H9 (cell line): Measurements from ENCODE around the gene MASP2. TPM values are rescaled to one million over a fixed set of nuclear protein-coding genes. Genes with fewer than 3 reads are reported as not detected.

Experiments
- DNase-seq: peaks from one replicate; pipeline ENCODE4 v3.0.0-alpha.2; 2017
- H2AFZ ChIP-seq: one replicate; pipeline ENCODE4 v1.6.1; 2013; ENCODE audit warnings: mild to moderate bottlenecking, low read length, control low read depth, moderate library complexity
- H2AK5ac ChIP-seq: 2 replicates; pipeline ENCODE4 v1.6.1; 2013; ENCODE audit warnings: low read length, control low read depth, mixed read lengths; ENCODE audit not compliant: insufficient read length
- H2BK120ac ChIP-seq: one replicate; pipeline ENCODE4 v1.6.1; 2013; ENCODE audit warnings: low read depth, mild to moderate bottlenecking, low read length, control low read depth, inconsistent platforms; ENCODE audit not compliant: poor library complexity, severe bottlenecking
- H2BK12ac ChIP-seq: 2 replicates; pipeline ENCODE4 v1.6.1; 2013; ENCODE audit warnings: low read length, control low read depth, mixed read lengths, low read depth; ENCODE audit not compliant: insufficient read length
- H2BK15ac ChIP-seq: 2 replicates; pipeline ENCODE4 v1.6.1; 2013; ENCODE audit warnings: low read depth, low read length, control low read depth
- H2BK20ac ChIP-seq: one replicate; pipeline ENCODE4 v1.6.1; 2013; ENCODE audit warnings: low read depth, mild to moderate bottlenecking, low read length, control low read depth, inconsistent platforms; ENCODE audit not compliant: poor library complexity, severe bottlenecking
- H2BK5ac ChIP-seq: 2 replicates; pipeline ENCODE4 v1.6.1; 2013; ENCODE audit warnings: low read length, control low read depth, mixed read lengths; ENCODE audit not compliant: insufficient read length
- H3K14ac ChIP-seq: 2 replicates; pipeline ENCODE4 v1.6.1; 2013; ENCODE audit warnings: low read length, control low read depth; ENCODE audit not compliant: insufficient read depth
- H3K18ac ChIP-seq: 2 replicates; pipeline ENCODE4 v1.6.1; 2013; ENCODE audit warnings: low read depth, mild to moderate bottlenecking, mixed read lengths, low read length, control low read depth; ENCODE audit not compliant: insufficient read length
- H3K23ac ChIP-seq: 2 replicates; pipeline ENCODE4 v1.6.1; 2013; ENCODE audit warnings: low read length, control low read depth, mixed read lengths, low read depth; ENCODE audit not compliant: insufficient read length
- H3K23me2 ChIP-seq: 2 replicates; pipeline ENCODE4 v1.6.1; 2013; ENCODE audit warnings: low read depth, mild to moderate bottlenecking, mixed read lengths, low read length, control low read depth; ENCODE audit not compliant: insufficient read length, poor library complexity, severe bottlenecking
- H3K27ac ChIP-seq: 2 replicates; pipeline ENCODE4 v1.5.1; 2013; ENCODE audit warnings: low read length, control low read depth, mixed read lengths, low read depth; ENCODE audit not compliant: insufficient read length
- H3K27me3 ChIP-seq: 2 replicates; pipeline ENCODE4 v1.6.1; 2013; ENCODE audit warnings: low read length, control low read depth, inconsistent platforms; ENCODE audit not compliant: insufficient read depth
- H3K4ac ChIP-seq: 2 replicates; pipeline ENCODE4 v1.6.1; 2013; ENCODE audit warnings: low read depth, mild to moderate bottlenecking, control low read depth, inconsistent platforms, low read length, moderate library complexity
- H3K4me1 ChIP-seq: 2 replicates; pipeline ENCODE4 v1.6.1; 2013; ENCODE audit warnings: low read length, control low read depth, inconsistent platforms; ENCODE audit not compliant: insufficient read depth
- H3K4me2 ChIP-seq: 2 replicates; pipeline ENCODE4 v1.6.1; 2013; ENCODE audit warnings: low read length, control low read depth, mixed read lengths; ENCODE audit not compliant: insufficient read length, insufficient read depth
- H3K56ac ChIP-seq: 2 replicates; pipeline ENCODE4 v1.6.1; 2013; ENCODE audit warnings: low read depth, mild to moderate bottlenecking, mixed read lengths, low read length, control low read depth; ENCODE audit not compliant: insufficient read length
- H3K79me1 ChIP-seq: 2 replicates; pipeline ENCODE4 v1.6.1; 2013; ENCODE audit warnings: low read depth, mild to moderate bottlenecking, moderate library complexity, low read length, control low read depth, inconsistent platforms; ENCODE audit not compliant: insufficient read depth, poor library complexity, severe bottlenecking
- H3K79me2 ChIP-seq: 2 replicates; pipeline ENCODE4 v1.6.1; 2013; ENCODE audit warnings: low read length, control low read depth, inconsistent platforms; ENCODE audit not compliant: insufficient read depth
- H3K9ac ChIP-seq: 2 replicates; pipeline ENCODE4 v1.6.1; 2013; ENCODE audit warnings: low read length, control low read depth, mixed read lengths; ENCODE audit not compliant: insufficient read length; ENCODE audit errors: extremely low read depth
- H3K9me3 ChIP-seq: one replicate; pipeline ENCODE4 v1.6.1; 2013; ENCODE audit warnings: low read depth, low read length, inconsistent platforms; ENCODE audit not compliant: control insufficient read depth
- H3T11ph ChIP-seq: one replicate; pipeline ENCODE4 v1.6.1; 2013; ENCODE audit warnings: mild to moderate bottlenecking, low read length, control low read depth, inconsistent platforms
- H4K20me1 ChIP-seq: one replicate; pipeline ENCODE4 v1.6.1; 2013; ENCODE audit not compliant: control insufficient read depth, insufficient read length, insufficient read depth
- H4K5ac ChIP-seq: 2 replicates; pipeline ENCODE4 v1.6.1; 2013; ENCODE audit warnings: low read depth, mild to moderate bottlenecking, mixed read lengths, low read length, control low read depth; ENCODE audit not compliant: insufficient read length
- H4K8ac ChIP-seq: replicated peaks from 2 replicates; pipeline ENCODE4 v1.6.1; 2013; ENCODE audit warnings: low read length, control low read depth, mixed read lengths, low read depth; ENCODE audit not compliant: insufficient read length
- H4K91ac ChIP-seq: 2 replicates; pipeline ENCODE4 v1.6.1; 2013; ENCODE audit warnings: low read depth, mild to moderate bottlenecking, moderate library complexity, mixed read lengths, low read length, control low read depth; ENCODE audit not compliant: insufficient read length
- H3K27ac Mint-ChIP-seq, 3 experiments: 2 replicates in 2 of 3; 3 replicates in 1 of 3; pipeline ENCODE4 v1.8.0; 2020 to 2021; ENCODE audit warnings: mixed read lengths in 3 of 3, mild to moderate bottlenecking in 1 of 3, moderate library complexity in 1 of 3
- H3K27me3 Mint-ChIP-seq: 2 replicates; pipeline ENCODE4 v1.8.0; 2021; ENCODE audit warnings: low read depth, mild to moderate bottlenecking, moderate library complexity, mixed read lengths
- H3K36me3 Mint-ChIP-seq, 3 experiments: 2 replicates in 2 of 3; 3 replicates in 1 of 3; pipeline ENCODE4 v1.8.0; 2020 to 2021; ENCODE audit warnings: low read depth in 3 of 3, mixed read lengths in 3 of 3; ENCODE audit not compliant: insufficient read depth in 1 of 3
- H3K4me1 Mint-ChIP-seq, 2 experiments: 2 replicates each; pipeline ENCODE4 v1.8.0; 2020; ENCODE audit warnings: mixed read lengths in 2 of 2
- H3K4me3 Mint-ChIP-seq, 2 experiments: 2 replicates in 1 of 2; 3 replicates in 1 of 2; pipeline ENCODE4 v1.8.0; 2020 to 2021; ENCODE audit warnings: mild to moderate bottlenecking in 2 of 2, mixed read lengths in 2 of 2, moderate library complexity in 1 of 2
- H3K9me3 Mint-ChIP-seq, 2 experiments: 2 replicates in 1 of 2; 3 replicates in 1 of 2; pipeline ENCODE4 v1.8.0; 2020; ENCODE audit warnings: mild to moderate bottlenecking in 2 of 2, mixed read lengths in 2 of 2, moderate library complexity in 1 of 2
- CTCF ChIP-seq: fragments of 200-600 bp; sonication (generic); conservative IDR thresholded peaks from 3 replicates; pipeline ENCODE4 v1.8.0; 2021; ENCODE audit warnings: antibody characterized with exemption, mild to moderate bottlenecking
- WGBS: extraction: QIAGEN DNeasy Blood & Tissue Kit; methylation state at CpG from one replicate; pipeline ENCODE4 v1.1.7; 2013; ENCODE audit warnings: missing lambda C conversion rate, low lambda C conversion rate, mixed read lengths; ENCODE audit not compliant: insufficient read length; ENCODE audit errors: extremely low coverage; 5-methylcytosine and 5-hydroxymethylcytosine counted together
- total RNA-seq: library from RNA; stranded (reverse); gene quantifications from 2 replicates; pipeline ENCODE4 v1.2.1, GENCODE V29; 2021

Gene MASP2
- total RNA-seq, 1 experiment from 2014 or later: 0.46 TPM

DNA sequence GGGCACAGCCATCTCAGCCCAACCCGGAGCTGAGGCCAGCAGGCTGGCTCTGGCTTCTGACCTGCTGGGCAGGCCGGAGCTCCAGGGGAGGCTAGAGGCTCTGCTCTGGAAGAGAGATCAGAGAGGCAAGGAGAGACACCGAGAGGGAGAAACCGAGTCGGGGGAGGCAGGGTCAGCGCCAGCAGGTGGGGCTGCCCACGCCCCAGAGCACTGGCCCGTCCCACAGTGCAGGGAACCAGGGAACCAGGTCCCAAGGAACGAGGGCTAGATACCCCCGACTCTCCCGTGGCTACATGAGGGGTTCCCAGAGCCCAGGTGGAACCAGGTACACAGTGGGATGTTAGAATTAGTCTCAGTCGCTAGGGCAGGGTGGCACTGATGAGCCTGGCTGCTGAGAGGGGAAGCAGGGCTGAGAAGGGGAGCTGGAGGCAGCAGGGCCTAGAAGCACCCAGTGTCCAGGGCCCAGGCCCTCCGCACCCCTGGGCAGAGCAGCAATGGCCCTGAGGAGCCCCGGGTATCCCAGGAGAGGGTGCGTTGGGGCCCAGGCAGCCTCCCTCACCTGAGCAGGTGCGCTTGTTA lies 2.1 kb downstream of the MASP2 start:
- Histone ChIP-seq H3K4me2 (no peak overlapping the region), H3K9ac (no peak overlapping the region), H3K27ac (no peak overlapping the region), H2BK5ac (no peak overlapping the region), H2BK120ac (no peak overlapping the region), H3K9me3 (no peaks in the 10 kb centered on the region), H4K91ac (no peak overlapping the region), H3K56ac (no peak overlapping the region), H3T11ph (no peak overlapping the region), H2BK20ac (no peak overlapping the region), H2BK15ac (no peak overlapping the region), H3K79me1 (no peaks in the 10 kb centered on the region), H2AFZ (no peak overlapping the region), H2BK12ac (no peak overlapping the region), H3K27me3 (no peaks in the 10 kb centered on the region), H3K23ac (no peak overlapping the region), H4K5ac (no peak overlapping the region), H3K14ac (no peak overlapping the region), H3K4me1 (no peaks in the 10 kb centered on the region), H4K8ac (no peak overlapping the region), H2AK5ac (no peak overlapping the region), H3K23me2 (no peaks in the 10 kb centered on the region), H4K20me1 (peaks cover 4% of the 10 kb centered on the region), H3K18ac (no peak overlapping the region), H3K79me2 (no peaks in the 10 kb centered on the region), H3K4ac (no peak overlapping the region)
- no peak overlapping the region for H3K4me3 Mint-ChIP-seq
- H3K36me3 Mint-ChIP-seq: peaks cover 0 to 1% (median 0%) of the 10 kb centered on the region in 3 experiments; a peak in 1 of 7 replicates
- TF ChIP-seq CTCF: no peak
- no CpG with 5 or more reads among the region's 16 CpGs for WGBS
- H3K27ac Mint-ChIP-seq: peak overlapping the region in 1 of 3 experiments; percentile 34; a peak in 1 of 7 replicates
- H3K9me3 Mint-ChIP-seq: no peaks in the 10 kb centered on the region
- H3K27me3 Mint-ChIP-seq: no peaks in the 10 kb centered on the region
- H3K4me1 Mint-ChIP-seq: peaks cover 4 to 5% of the 10 kb centered on the region in 2 experiments
- no peak for DNase-seq
